HL-60 (cell line): ENCODE results near the gene PPP1R37.

Experiments
- POLR2AphosphoS5 ChIP-seq: IDR thresholded peaks from 2 replicates; pipeline ENCODE4 v1.6.1; 2012; ENCODE audit warnings: low read depth
- TF ChIP-seq, protein P1 (sequence below): IDR thresholded peaks from one replicate; pipeline ENCODE4 v1.5.1; 2011; ENCODE audit warnings: low read length, control low read depth, inconsistent platforms; ENCODE audit not compliant: insufficient read depth

DNA sequence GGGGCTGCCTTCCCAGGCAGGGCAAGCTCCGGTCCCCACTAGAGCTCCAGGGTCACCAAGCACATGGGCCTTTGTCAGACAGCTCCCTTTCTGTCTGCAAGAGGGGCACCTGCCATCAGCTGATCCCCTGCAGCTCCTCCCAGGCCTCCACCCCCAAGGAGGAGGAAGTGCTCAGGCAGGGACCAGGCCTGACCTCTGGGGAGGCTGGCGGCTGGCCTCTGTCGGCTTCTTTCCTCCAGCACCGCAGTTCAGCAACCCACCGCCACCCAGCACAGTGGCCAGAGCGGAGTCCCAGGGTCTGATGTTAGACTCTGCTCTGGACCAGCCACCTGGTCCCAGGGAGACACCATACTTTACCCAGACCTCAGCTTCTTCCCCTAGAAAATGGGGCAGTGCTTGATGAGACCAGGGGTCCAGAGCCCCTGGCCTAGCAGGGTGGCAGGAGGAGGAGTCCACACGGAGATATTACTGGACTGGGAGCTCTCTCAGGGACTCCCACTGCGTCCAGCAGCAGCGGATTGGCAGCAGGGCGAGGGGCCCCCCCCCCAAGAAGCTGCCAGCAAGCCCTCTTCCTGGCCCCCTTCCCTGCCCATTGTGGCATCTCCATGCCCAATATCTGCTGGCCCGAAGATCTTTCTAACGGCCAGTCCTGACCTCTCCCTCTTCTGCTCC is 43.7 kb downstream of the PPP1R37 start:
- TF ChIP-seq, protein P1, sequence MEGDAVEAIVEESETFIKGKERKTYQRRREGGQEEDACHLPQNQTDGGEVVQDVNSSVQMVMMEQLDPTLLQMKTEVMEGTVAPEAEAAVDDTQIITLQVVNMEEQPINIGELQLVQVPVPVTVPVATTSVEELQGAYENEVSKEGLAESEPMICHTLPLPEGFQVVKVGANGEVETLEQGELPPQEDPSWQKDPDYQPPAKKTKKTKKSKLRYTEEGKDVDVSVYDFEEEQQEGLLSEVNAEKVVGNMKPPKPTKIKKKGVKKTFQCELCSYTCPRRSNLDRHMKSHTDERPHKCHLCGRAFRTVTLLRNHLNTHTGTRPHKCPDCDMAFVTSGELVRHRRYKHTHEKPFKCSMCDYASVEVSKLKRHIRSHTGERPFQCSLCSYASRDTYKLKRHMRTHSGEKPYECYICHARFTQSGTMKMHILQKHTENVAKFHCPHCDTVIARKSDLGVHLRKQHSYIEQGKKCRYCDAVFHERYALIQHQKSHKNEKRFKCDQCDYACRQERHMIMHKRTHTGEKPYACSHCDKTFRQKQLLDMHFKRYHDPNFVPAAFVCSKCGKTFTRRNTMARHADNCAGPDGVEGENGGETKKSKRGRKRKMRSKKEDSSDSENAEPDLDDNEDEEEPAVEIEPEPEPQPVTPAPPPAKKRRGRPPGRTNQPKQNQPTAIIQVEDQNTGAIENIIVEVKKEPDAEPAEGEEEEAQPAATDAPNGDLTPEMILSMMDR = no peak
- no peak for TF ChIP-seq POLR2AphosphoS5
